ENCODE data around the gene NUP155. TPM values are rescaled to one million over a fixed set of nuclear protein-coding genes. Genes with fewer than 3 reads are reported as not detected.

NUP155 gene
- total and polyA plus RNA-seq, 2 experiments from 2014 or later: 24.3 to 94.6 TPM

GRCh38 chr5:37396352-37396751 lies 25.4 kb upstream of the NUP155 start:
- Histone ChIP-seq H3K27ac (ENCODE audit: low read depth) (no peak overlapping the region), H3K4me2 (no peak overlapping the region), H2AFZ (no peak overlapping the region), H3K36me3 (ENCODE audit: insufficient read depth) (0 out of 2 replicates have a peak, but pooled peaks cover 6% of the 10 kb centered on the region), H3K4me1 (ENCODE audit: insufficient read depth) (peaks cover 6% of the 10 kb centered on the region), H3K4me3 (no peak overlapping the region), H3K27me3 (ENCODE audit: insufficient read depth) (no peaks in the 10 kb centered on the region), H3F3A (replicated peaks; ENCODE audit: low read depth) (no peaks in the 10 kb centered on the region), H3K9me2 (ENCODE audit: insufficient read depth) (no peaks in the 10 kb centered on the region), H3K79me2 (replicated peaks; ENCODE audit: insufficient read depth) (no peaks in the 10 kb centered on the region), H4K20me1 (replicated peaks; ENCODE audit: insufficient read depth) (no peaks in the 10 kb centered on the region)
- Mint-ChIP-seq H3K27ac (no peak overlapping the region), H3K27me3 (ENCODE audit: insufficient read depth, low read depth, poor library complexity) (no peaks in the 10 kb centered on the region), H3K4me3 (no peak overlapping the region), H3K4me1 (peaks cover 3% of the 10 kb centered on the region; the same call in 1 of the 3 replicates), H3K36me3 (ENCODE audit: low read depth) (peaks cover 35% of the 10 kb centered on the region), H3K9me3 (no peaks in the 10 kb centered on the region)
- TF ChIP-seq, protein P1, sequence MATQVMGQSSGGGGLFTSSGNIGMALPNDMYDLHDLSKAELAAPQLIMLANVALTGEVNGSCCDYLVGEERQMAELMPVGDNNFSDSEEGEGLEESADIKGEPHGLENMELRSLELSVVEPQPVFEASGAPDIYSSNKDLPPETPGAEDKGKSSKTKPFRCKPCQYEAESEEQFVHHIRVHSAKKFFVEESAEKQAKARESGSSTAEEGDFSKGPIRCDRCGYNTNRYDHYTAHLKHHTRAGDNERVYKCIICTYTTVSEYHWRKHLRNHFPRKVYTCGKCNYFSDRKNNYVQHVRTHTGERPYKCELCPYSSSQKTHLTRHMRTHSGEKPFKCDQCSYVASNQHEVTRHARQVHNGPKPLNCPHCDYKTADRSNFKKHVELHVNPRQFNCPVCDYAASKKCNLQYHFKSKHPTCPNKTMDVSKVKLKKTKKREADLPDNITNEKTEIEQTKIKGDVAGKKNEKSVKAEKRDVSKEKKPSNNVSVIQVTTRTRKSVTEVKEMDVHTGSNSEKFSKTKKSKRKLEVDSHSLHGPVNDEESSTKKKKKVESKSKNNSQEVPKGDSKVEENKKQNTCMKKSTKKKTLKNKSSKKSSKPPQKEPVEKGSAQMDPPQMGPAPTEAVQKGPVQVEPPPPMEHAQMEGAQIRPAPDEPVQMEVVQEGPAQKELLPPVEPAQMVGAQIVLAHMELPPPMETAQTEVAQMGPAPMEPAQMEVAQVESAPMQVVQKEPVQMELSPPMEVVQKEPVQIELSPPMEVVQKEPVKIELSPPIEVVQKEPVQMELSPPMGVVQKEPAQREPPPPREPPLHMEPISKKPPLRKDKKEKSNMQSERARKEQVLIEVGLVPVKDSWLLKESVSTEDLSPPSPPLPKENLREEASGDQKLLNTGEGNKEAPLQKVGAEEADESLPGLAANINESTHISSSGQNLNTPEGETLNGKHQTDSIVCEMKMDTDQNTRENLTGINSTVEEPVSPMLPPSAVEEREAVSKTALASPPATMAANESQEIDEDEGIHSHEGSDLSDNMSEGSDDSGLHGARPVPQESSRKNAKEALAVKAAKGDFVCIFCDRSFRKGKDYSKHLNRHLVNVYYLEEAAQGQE (IDR thresholded peaks at IDR 0.05; ENCODE audit: unreplicated experiment): no peak
- ATAC-seq: no peak
- DNase-seq (ENCODE audit: low spot score): no peak

DNA sequence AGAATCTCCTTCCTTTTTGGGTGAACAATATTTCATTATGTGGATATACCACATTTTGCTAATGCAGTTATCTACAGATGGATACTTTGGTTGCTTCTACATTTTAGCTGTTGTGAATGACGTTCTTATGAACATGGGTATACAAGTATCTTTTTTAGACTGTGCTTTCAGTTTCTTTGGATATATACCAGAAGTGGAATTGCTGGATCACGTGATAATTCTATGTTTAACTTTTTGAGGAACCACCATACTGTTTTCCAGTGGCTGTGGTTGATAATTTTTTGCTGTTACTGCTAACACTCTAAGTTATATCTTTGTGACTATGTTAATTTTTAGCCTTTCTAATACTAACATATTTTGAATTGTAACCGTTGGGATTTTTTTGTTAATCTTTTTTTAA lies 20.7 kb upstream of the NUP155 start:
- 0 out of 2 replicates have a peak, but pooled peaks cover 6% of the 10 kb centered on the region for H3K36me3 ChIP-seq (ENCODE audit: insufficient read depth)
- no peaks in the 10 kb centered on the region for H3K79me2 ChIP-seq (replicated peaks; ENCODE audit: insufficient read depth)
- ATAC-seq (no peak), DNase-seq (ENCODE audit: low spot score) (no peak)
- H2AFZ ChIP-seq: no peak overlapping the region
- Mint-ChIP-seq H3K36me3 (ENCODE audit: low read depth) (peaks cover 20% of the 10 kb centered on the region), H3K9me3 (no peaks in the 10 kb centered on the region), H3K4me1 (no peaks in the 10 kb centered on the region), H3K27ac (no peak overlapping the region), H3K4me3 (no peak overlapping the region), H3K27me3 (ENCODE audit: insufficient read depth, low read depth, poor library complexity) (no peaks in the 10 kb centered on the region)
- no peak overlapping the region for H3K27ac ChIP-seq (ENCODE audit: low read depth)
- no peaks in the 10 kb centered on the region for H4K20me1 ChIP-seq (replicated peaks; ENCODE audit: insufficient read depth)
- H3F3A ChIP-seq (replicated peaks; ENCODE audit: low read depth): no peaks in the 10 kb centered on the region
- H3K9me2 ChIP-seq (ENCODE audit: insufficient read depth): no peaks in the 10 kb centered on the region
- H3K4me2 ChIP-seq: no peak overlapping the region
- no peaks in the 10 kb centered on the region for H3K27me3 ChIP-seq (ENCODE audit: insufficient read depth)
- no peaks in the 10 kb centered on the region for H3K4me1 ChIP-seq (ENCODE audit: insufficient read depth)
- H3K4me3 ChIP-seq: no peak overlapping the region
- no peak for TF ChIP-seq ZNF331 (CRISPR knock-in tag; IDR thresholded peaks at IDR 0.05; ENCODE audit: low read depth)
- no peak for TF ChIP-seq POLR2AphosphoS5 (IDR thresholded peaks at IDR 0.05; ENCODE audit: low read depth)
- TF ChIP-seq EZH2phosphoT487 (IDR thresholded peaks at IDR 0.05; ENCODE audit: unreplicated experiment): no peak
- no peak for TF ChIP-seq NANOG (IDR thresholded peaks at IDR 0.05; ENCODE audit: borderline replicate concordance)
- TF ChIP-seq, protein P2, sequence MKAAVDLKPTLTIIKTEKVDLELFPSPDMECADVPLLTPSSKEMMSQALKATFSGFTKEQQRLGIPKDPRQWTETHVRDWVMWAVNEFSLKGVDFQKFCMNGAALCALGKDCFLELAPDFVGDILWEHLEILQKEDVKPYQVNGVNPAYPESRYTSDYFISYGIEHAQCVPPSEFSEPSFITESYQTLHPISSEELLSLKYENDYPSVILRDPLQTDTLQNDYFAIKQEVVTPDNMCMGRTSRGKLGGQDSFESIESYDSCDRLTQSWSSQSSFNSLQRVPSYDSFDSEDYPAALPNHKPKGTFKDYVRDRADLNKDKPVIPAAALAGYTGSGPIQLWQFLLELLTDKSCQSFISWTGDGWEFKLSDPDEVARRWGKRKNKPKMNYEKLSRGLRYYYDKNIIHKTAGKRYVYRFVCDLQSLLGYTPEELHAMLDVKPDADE (IDR thresholded peaks at IDR 0.05): no peak
- TF ChIP-seq, protein P3, sequence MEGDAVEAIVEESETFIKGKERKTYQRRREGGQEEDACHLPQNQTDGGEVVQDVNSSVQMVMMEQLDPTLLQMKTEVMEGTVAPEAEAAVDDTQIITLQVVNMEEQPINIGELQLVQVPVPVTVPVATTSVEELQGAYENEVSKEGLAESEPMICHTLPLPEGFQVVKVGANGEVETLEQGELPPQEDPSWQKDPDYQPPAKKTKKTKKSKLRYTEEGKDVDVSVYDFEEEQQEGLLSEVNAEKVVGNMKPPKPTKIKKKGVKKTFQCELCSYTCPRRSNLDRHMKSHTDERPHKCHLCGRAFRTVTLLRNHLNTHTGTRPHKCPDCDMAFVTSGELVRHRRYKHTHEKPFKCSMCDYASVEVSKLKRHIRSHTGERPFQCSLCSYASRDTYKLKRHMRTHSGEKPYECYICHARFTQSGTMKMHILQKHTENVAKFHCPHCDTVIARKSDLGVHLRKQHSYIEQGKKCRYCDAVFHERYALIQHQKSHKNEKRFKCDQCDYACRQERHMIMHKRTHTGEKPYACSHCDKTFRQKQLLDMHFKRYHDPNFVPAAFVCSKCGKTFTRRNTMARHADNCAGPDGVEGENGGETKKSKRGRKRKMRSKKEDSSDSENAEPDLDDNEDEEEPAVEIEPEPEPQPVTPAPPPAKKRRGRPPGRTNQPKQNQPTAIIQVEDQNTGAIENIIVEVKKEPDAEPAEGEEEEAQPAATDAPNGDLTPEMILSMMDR (conservative IDR thresholded peaks at IDR 0.05; ENCODE audit: low read depth in 2 of 2): no peak
- TF ChIP-seq STAT1 (IDR thresholded peaks at IDR 0.05; ENCODE audit: unreplicated experiment): no peak
- no peak for TF ChIP-seq ZNF114 (CRISPR knock-in tag; IDR thresholded peaks at IDR 0.05)
- no peak for TF ChIP-seq JUNB (IDR thresholded peaks at IDR 0.05; ENCODE audit: unreplicated experiment)
- no peak for TF ChIP-seq CREB1 (CRISPR knock-in tag; IDR thresholded peaks at IDR 0.05; ENCODE audit: low read depth)
- TF ChIP-seq, protein P1 (IDR thresholded peaks at IDR 0.05; ENCODE audit: unreplicated experiment): no peak
- no peak for TF ChIP-seq EZH2 (IDR thresholded peaks at IDR 0.05; ENCODE audit: low read depth, unreplicated experiment)

Measured in GM23338 (cell line).